Upper lobe of right lung (tissue), 1 donor: Measurements from ENCODE around the gene PARD3. TPM values are rescaled to one million over a fixed set of nuclear protein-coding genes. Genes with fewer than 3 reads are reported as not detected.
"Not testable (repeated sequence)": the region's sequence is repeated elsewhere in the genome, so short reads cannot be mapped to it uniquely, and the experiment has no call there.

Experiments
- ATAC-seq: fragments of 200-7000 bp; cut with Tn5 transposase; one replicate; pipeline ENCODE4 v1.9.1; 2020; ENCODE audit warnings: mild to moderate bottlenecking, moderate library complexity
- DNase-seq: peaks from one replicate; pipeline ENCODE4 v3.0.0-alpha.2; 2020
- H3K27ac ChIP-seq: fragments of 200-600 bp; one replicate; pipeline ENCODE4 v1.8.0; 2022
- H3K27me3 ChIP-seq: fragments of 200-600 bp; one replicate; pipeline ENCODE4 v1.8.0; 2022; ENCODE audit warnings: mild to moderate bottlenecking
- H3K36me3 ChIP-seq: fragments of 200-600 bp; one replicate; pipeline ENCODE4 v1.8.0; 2022
- H3K4me1 ChIP-seq: fragments of 200-600 bp; one replicate; pipeline ENCODE4 v1.8.0; 2022
- H3K4me3 ChIP-seq: fragments of 200-600 bp; one replicate; pipeline ENCODE4 v1.8.0; 2022; ENCODE audit warnings: mild to moderate bottlenecking
- H3K9me3 ChIP-seq: fragments of 200-600 bp; one replicate; pipeline ENCODE4 v1.8.0; 2022
- intact Hi-C: fragments of 100-400 bp; cut with DNase I; formaldehyde crosslinking; loops from one replicate; pipeline ENCODE4 v1.11.0; 2022
- total RNA-seq: library from RNA; stranded (reverse); fragmentation: NEBNext Ultra II Directional; extraction: Animal tissue kit (Norgen Biotek cat#: 25700); gene quantifications from one replicate; pipeline ENCODE4 v1.2.1, GENCODE V29; 2021
- TF ChIP-seq, protein P1 (sequence below): fragments of 200-600 bp; IDR thresholded peaks from one replicate; pipeline ENCODE4 v1.8.0; 2022; ENCODE audit warnings: antibody characterized with exemption
- donor health status: DM: no; HTN: yes; CAD: no; lungs with severe emphysema.

The PARD3 gene
- total RNA-seq, 1 donor from 2014 or later: 38.5 TPM

- intact Hi-C loops: no loop called here
- Histone ChIP-seq H3K27ac (peak overlapping the region; percentile 45), H3K4me3 (no peak overlapping the region), H3K36me3 (no peaks in the 10 kb centered on the region), H3K27me3 (no peaks in the 10 kb centered on the region), H3K4me1 (peaks cover 34% of the 10 kb centered on the region), H3K9me3 (no peaks in the 10 kb centered on the region)
- no peak for DNase-seq
- TF ChIP-seq, protein P1, sequence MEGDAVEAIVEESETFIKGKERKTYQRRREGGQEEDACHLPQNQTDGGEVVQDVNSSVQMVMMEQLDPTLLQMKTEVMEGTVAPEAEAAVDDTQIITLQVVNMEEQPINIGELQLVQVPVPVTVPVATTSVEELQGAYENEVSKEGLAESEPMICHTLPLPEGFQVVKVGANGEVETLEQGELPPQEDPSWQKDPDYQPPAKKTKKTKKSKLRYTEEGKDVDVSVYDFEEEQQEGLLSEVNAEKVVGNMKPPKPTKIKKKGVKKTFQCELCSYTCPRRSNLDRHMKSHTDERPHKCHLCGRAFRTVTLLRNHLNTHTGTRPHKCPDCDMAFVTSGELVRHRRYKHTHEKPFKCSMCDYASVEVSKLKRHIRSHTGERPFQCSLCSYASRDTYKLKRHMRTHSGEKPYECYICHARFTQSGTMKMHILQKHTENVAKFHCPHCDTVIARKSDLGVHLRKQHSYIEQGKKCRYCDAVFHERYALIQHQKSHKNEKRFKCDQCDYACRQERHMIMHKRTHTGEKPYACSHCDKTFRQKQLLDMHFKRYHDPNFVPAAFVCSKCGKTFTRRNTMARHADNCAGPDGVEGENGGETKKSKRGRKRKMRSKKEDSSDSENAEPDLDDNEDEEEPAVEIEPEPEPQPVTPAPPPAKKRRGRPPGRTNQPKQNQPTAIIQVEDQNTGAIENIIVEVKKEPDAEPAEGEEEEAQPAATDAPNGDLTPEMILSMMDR: no peak
- ATAC-seq: peak; percentile 45
Observed at GRCh38 chr10:34711500-34711899, 103.6 kb downstream of the PARD3 start.

DNA sequence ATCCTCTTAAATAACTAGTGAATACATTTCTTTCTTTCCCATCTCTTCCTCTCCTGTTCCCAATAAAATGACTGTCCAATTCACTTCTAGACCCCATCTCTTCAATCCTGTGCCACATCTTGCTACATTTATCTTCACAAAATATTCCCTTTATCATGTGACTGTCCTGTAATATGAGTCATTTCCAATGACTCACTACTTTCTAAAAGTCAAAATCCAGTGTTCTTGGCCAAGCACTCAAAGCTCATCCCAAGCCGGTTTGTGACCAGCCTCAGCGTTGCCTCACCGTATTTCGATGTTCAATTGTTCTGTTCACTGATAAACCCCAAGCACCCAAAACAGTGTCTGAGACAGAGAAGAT lies 104.7 kb downstream of the PARD3 start:
- TF ChIP-seq, protein P1: no peak
- no peaks in the 10 kb centered on the region for H3K36me3 ChIP-seq
- no peaks in the 10 kb centered on the region for H3K9me3 ChIP-seq
- no peaks in the 10 kb centered on the region for H3K27me3 ChIP-seq
- peaks cover 34% of the 10 kb centered on the region for H3K4me1 ChIP-seq
- peak overlapping the region; percentile 45 for H3K27ac ChIP-seq
- ATAC-seq: no peak
- H3K4me3 ChIP-seq: no peak overlapping the region
- DNase-seq: no peak
- intact Hi-C loops: no loop called here

- Histone ChIP-seq H3K36me3 (no peaks in the 10 kb centered on the region), H3K4me1 (peaks cover 38% of the 10 kb centered on the region), H3K4me3 (no peak overlapping the region), H3K27me3 (no peaks in the 10 kb centered on the region), H3K27ac (peak overlapping the region; percentile 21), H3K9me3 (no peaks in the 10 kb centered on the region)
- DNase-seq (no peak), ATAC-seq (no peak)
- TF ChIP-seq, protein P1: no peak
- intact Hi-C loops: no loop called here
Observed at GRCh38 chr10:34709637-34710390, 105.3 kb downstream of the PARD3 start.

DNA sequence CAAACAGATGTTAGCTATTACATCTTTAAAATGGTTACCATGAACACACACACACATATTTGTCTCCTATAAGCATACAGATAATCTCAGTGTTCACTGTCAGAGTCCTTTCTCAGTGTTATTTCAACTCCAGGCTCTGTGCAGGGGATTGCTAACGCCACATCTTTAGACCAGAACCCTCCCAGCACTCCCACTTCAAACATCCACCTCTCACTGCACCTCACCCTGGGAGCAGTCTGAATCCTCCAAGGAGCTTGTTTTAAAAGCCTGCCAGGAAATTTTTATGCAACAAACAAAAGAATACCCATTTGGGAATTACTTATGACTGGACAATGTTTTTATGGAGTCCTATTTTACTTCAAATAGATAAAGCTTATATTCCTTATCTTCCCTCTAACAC lies 107.4 kb downstream of the PARD3 start:
- TF ChIP-seq, protein P1: no peak
- DNase-seq (no peak), ATAC-seq (no peak)
- Histone ChIP-seq H3K27me3 (no peaks in the 10 kb centered on the region), H3K4me3 (no peak overlapping the region), H3K4me1 (peaks cover 46% of the 10 kb centered on the region), H3K36me3 (no peaks in the 10 kb centered on the region), H3K27ac (no peak overlapping the region), H3K9me3 (no peaks in the 10 kb centered on the region)
- intact Hi-C loops: no loop called here

DNA sequence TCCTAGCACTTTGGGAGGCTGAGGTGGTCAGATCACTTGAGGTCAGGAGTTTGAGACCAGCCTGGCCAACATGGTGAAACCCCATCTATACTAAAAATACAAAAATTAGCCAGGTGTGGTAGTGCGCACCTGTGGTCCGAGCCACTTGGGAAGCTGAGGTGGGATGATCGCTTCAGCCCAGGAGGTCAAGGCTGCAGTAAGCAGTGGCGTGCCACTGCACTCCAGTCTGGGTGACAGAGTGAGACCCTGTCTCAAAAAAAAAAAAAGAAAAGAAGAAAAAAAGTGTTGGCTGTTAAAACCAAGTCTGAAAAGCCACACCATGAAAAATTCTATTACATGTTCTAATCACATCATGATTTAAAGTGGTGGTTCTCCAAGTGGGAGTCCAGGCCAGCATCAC lies 108.1 kb downstream of the PARD3 start:
- intact Hi-C loops, H3K9me3 ChIP-seq, ATAC-seq, DNase-seq, H3K27me3 ChIP-seq, H3K4me3 ChIP-seq, H3K27ac ChIP-seq, H3K36me3 ChIP-seq: not testable (repeated sequence)
- peaks cover 43% of the 10 kb centered on the region for H3K4me1 ChIP-seq

- H3K4me3 ChIP-seq: no peak overlapping the region
- TF ChIP-seq, protein P1: no peak
- intact Hi-C loops: no loop called here
- H3K27ac ChIP-seq: no peak overlapping the region
- no peaks in the 10 kb centered on the region for H3K27me3 ChIP-seq
- no peaks in the 10 kb centered on the region for H3K36me3 ChIP-seq
- H3K4me1 ChIP-seq: peaks cover 34% of the 10 kb centered on the region
- ATAC-seq (no peak), DNase-seq (no peak)
- H3K9me3 ChIP-seq: no peaks in the 10 kb centered on the region
Observed at GRCh38 chr10:34706147-34706546, 108.9 kb downstream of the PARD3 start.
